CD4-positive, alpha-beta T cell treated with Interleukin-21 for 1 hour (primary cell): ENCODE data around the gene RGPD4.

ENCODE experiments used
- DNase-seq: peaks from one replicate; pipeline ENCODE4 v3.0.0-alpha.2; 2020

The RGPD4 gene

GRCh38 chr2:107931412-107931811, 104.7 kb downstream of the RGPD4 start:
- DNase-seq = no peak

GRCh38 chr2:107932488-107932887, 105.8 kb downstream of the RGPD4 start:
- no peak for DNase-seq

GRCh38 chr2:107932979-107933378, 106.3 kb downstream of the RGPD4 start:
- no peak for DNase-seq

GRCh38 chr2:107936433-107937359, 110.0 kb downstream of the RGPD4 start:
- no peak for DNase-seq
